PFSK-1 (cell line): ENCODE results near the gene MAP6D1.

Source experiments
- POLR2AphosphoS5 ChIP-seq: IDR thresholded peaks from 2 replicates; pipeline ENCODE4 v1.6.1; 2012; ENCODE audit warnings: low read depth, mild to moderate bottlenecking, control low read depth, low read length, moderate library complexity
- TAF1 ChIP-seq: IDR thresholded peaks from 2 replicates; pipeline ENCODE4 v1.6.1; 2012; ENCODE audit warnings: low read length, control low read depth, borderline replicate concordance; ENCODE audit not compliant: insufficient read depth
- TF ChIP-seq, protein P1 (sequence below), 2 experiments: IDR thresholded peaks; 2 replicates each; pipeline versions ENCODE4 v1.6.1 to v1.8.0; 2011 to 2012; ENCODE audit warnings: low read depth in 2 of 2, low read length in 2 of 2, control low read depth in 1 of 2, inconsistent platforms in 1 of 2, mild to moderate bottlenecking in 1 of 2, moderate library complexity in 1 of 2; ENCODE audit not compliant: insufficient read depth in 1 of 2

DNA sequence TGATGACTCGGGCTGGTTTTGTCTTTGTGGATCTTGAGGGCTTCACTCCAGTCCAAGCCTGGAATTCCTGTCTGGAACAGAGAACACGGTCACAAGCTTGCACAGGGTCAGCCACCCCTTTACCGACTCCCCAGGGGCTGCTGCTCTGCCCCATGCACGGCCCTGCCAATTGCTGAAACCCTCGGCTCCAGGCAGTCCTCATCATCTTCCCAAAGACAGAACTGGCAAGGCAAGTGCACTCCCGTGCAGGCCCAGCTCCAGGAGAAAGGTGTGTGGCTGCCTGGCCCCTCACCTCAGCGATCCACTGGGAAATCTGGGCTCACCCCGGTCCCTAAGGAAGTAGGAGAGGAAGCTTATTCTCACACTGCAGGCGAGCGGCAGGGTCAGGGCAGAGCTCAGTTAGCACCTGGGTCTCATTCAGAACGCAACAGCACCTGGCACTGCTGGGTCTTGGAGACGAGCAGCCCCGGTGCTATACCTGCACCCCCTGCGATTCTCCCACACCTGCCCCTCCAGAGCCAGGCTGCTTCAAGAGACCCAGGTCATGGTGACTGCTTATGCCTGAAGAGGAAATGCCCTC is 7.2 kb downstream of the MAP6D1 start:
- TF ChIP-seq POLR2AphosphoS5 (no peak), TAF1 (no peak)
- TF ChIP-seq, protein P1, sequence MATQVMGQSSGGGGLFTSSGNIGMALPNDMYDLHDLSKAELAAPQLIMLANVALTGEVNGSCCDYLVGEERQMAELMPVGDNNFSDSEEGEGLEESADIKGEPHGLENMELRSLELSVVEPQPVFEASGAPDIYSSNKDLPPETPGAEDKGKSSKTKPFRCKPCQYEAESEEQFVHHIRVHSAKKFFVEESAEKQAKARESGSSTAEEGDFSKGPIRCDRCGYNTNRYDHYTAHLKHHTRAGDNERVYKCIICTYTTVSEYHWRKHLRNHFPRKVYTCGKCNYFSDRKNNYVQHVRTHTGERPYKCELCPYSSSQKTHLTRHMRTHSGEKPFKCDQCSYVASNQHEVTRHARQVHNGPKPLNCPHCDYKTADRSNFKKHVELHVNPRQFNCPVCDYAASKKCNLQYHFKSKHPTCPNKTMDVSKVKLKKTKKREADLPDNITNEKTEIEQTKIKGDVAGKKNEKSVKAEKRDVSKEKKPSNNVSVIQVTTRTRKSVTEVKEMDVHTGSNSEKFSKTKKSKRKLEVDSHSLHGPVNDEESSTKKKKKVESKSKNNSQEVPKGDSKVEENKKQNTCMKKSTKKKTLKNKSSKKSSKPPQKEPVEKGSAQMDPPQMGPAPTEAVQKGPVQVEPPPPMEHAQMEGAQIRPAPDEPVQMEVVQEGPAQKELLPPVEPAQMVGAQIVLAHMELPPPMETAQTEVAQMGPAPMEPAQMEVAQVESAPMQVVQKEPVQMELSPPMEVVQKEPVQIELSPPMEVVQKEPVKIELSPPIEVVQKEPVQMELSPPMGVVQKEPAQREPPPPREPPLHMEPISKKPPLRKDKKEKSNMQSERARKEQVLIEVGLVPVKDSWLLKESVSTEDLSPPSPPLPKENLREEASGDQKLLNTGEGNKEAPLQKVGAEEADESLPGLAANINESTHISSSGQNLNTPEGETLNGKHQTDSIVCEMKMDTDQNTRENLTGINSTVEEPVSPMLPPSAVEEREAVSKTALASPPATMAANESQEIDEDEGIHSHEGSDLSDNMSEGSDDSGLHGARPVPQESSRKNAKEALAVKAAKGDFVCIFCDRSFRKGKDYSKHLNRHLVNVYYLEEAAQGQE (IDR thresholded peaks at IDR 0.05; ENCODE audit: insufficient read depth in 1 of 2, low read depth in 2 of 2, low read length in 2 of 2), result no peak
